Measurements from ENCODE around the gene TNRC18.

Gene TNRC18

DNA sequence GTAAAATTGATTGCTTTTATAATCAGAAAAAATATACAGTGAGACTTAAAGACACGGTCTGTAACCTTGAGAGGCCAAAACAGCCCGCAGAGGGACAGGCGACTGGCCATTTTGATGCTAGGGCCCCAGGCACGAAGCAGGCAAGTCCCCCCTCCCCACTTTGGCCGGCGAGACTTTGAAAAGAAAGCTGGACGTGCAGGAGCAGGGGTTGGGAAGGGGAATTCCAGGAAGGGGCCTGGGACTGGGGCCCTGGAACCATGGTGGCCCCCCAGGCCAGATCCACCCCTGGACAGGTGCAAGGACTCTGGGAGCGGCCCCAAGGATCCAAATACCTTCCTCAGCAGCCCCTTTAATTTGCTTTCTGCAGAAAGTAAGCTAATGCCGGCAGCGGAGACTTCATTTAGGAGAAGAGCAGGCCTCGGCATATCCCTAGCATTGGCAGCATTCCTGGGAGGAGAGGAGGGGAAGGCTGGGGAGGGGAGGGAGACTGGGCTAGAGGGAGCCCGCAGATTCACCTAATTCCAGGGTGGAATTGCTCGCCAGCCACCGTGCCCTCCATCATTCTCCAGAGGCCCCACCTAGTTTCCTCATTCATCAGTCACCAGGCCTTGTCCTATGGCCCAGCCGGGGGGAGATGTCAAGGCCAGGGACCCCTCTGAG is 24.9 kb upstream of the TNRC18 start:
- DNase-seq = no peak

DNA sequence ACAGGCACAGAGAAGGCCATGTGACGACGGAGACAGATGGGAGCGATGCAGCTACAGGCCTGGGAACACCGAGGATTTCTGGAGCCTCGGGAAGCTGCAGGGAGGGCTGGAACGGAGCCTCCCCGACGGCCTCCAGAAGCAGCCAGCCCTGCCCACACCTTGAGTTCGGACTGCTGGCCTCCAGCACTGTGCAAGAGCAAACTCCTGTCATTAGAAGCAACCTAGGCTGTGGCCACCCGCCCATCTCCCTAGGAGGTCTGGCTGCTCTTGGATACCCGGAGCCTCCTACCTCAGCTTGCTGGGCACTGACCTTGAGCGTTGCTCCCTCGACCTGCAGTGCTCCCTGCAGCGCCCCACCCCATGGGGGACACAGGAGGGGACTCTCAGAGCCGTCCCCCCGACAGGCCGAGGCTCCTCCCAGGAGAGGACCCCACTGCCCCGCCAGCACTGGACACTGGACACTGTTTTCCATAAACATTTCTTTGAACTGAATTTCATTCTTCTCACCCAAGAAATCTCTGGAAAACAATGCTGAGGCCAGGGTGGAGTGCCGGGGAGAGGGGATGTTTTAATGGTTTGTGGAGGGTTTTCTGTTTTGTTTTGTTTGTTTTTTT is 22.5 kb upstream of the TNRC18 start:
- DNase-seq = no peak

DNA sequence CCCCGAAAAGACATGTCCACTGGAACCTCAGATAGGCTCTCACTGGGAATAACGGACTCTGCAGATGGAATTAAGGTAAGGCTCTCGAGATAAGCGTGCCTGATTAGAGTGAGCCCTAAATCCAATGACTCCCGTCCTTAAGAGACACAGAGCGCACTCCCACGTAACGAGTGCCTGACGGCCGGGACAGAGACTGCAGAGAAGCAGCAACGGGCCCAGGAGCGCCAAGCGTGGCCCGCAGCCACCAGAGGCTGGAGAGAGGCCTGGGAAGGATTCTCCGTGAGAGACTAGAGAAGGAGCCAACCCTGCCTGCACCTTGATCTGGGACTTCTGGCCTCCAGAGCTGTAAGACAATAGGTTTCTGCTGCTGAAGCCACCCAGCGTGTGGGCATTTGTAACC is 20.0 kb upstream of the TNRC18 start:
- no peak for DNase-seq

DNA sequence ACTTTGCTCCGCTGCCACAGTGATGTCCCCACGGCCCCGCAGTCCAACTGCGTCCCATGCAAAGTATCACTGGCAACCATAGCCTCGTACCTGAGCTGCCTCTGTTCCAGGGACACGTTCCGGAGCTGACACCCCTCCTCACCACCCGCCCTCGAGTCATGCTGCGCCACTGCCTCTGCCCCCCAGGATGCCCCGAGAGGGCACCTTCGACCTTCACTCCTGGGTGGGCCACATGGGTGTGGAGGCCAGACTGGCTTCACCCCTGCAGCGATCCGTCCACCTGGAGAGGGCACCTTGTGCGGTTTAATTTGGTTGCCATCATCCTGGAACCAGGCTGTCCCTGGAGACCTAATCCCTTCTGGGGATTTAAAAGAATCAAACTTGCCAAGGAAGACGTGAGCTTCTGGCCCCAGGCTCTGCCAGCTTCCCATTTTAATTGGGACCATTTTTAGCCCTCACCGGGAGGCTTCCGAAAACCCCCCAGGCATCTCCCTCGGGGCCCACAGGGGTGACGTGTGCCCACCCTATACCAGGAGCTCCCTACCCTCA is 19.2 kb upstream of the TNRC18 start:
- no peak for DNase-seq

DNA sequence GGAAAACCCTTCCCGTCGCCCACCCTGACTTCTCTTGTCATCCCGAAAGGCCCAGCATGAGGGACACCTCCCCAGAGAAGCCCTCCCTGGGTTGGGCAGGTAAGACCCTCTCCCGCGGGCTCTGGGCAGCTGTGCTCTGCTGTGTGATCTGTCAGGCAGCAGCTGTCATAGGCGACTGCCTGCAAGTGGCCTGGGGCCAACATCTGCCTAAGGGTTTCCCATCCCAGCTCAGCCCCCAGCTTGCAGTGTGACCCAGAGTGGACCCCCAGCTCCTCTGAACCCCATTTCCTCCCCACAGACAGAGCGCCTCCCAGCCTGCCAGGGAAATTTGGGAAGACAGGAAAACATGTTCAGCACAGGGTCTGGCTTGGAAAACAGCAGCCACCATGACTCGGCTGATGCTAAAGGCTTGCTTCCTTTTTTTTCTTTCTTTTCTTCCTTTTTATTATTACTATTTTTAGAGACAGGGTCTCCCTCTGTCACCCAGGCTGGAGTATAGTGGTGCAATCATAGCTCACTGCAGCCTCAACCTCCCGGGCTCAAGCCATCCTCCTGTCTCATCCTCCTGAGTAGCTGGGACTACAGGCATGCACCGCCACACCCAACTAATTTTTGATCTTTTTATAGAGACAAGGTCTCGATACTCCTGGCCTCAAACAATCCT is 18.3 kb upstream of the TNRC18 start:
- no peak for DNase-seq

DNA sequence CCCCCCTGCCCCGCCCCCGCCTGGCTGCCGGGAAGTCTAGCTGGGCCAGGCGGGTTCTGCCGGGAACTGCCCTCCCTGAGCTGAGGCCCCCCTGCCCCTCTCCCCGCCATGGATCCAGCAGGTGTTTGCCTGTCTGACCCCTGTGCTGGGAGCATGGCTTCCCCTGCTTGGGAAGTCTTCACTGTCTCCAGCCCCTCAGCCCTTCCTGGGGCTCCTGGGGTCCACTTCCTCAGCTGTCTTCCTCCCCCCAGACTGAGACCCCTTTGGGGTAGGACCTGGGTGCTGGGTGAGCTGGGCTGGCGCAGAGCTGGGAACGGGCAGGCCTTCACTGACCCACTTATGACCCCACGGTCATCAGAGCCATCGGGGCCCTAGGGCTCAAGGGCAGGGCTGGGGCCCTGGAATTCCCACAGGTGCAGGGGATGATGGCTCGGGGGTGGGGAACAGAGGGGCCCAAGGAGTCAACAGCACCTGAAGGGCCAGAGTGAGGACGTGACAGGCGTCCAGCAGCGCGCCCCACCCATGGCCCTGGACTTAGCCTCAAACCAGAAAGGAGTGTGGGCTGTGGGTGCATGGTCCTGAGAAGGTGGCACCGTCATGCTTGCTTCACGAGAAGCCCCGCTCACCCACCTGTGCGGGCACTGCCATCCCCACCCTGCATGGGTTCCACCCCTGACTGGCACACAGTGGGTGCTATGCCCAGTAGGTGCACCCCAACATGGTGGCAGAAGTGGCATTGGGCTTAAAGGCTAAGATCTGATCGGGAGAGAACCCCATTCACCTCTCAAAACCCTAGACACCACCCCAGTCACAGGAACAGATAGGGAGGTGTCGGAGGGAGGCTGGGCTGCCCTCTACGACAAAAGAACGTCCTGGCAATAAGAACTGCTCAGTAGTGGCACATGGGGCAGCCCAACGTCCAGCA is 16.2 kb upstream of the TNRC18 start:
- DNase-seq = no peak

DNA sequence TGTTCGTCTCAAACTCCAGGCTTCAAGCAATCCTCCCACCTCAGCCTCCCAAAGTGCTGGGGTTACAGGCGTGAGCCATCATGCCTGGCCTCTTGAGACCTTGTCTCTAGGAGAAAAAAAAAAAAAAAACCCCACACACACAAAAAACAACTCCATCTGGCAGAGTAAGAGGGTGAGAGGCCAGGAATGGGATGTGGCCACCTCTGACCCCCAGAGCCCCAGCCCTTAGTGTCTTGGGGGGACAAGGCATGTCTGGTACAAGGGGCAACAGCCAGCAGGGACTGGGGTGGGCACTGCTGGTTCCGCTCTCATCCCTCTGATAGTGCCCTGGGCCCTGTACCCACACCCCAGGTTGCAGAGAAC is 15.6 kb upstream of the TNRC18 start:
- DNase-seq = no peak

DNA sequence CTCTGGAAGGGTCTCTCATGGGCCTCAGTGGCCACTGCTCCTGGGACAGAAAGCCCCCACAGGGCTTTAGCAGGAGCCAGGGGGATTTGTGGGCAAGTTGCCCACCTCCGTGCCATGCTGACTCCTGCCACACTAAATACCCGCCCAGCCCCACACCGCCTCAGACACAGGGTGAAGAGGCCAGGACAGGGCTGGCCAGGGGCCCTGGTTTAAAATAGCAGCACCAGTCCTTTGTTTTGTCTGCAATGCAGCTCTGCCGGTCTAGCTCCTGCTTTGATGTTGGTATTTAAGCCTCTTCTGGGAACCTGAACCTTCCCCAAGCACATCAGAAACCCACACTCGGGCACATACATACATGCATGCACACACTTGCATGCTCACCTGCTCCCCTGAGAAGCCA is 14.4 kb upstream of the TNRC18 start:
- DNase-seq = no peak

DNA sequence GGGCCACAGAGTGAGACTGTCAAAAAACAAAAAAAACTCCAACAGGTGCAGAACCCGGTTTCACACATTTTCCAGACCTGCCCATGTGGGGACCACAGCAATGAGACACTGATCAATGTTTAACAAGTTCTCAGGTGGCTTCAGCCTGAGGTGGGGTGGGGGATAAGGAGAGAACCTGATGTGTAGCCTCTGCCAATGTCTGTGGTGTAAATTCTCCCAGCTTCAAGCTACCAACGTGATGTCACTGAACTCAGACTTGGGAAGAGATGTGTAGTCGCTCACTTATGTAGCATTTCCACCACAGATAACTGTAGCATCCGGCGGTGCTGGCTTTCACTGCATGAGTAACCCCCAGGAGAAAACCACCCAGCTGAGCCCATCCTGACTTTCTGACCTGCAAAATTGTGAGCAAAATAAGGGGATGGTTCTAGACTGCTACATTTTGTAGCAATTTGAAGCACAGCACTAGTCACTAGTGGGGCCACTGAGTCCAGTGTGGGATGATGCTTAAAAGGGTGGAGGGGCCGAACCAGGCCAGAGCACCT is 13.8 kb upstream of the TNRC18 start:
- no peak for DNase-seq

DNA sequence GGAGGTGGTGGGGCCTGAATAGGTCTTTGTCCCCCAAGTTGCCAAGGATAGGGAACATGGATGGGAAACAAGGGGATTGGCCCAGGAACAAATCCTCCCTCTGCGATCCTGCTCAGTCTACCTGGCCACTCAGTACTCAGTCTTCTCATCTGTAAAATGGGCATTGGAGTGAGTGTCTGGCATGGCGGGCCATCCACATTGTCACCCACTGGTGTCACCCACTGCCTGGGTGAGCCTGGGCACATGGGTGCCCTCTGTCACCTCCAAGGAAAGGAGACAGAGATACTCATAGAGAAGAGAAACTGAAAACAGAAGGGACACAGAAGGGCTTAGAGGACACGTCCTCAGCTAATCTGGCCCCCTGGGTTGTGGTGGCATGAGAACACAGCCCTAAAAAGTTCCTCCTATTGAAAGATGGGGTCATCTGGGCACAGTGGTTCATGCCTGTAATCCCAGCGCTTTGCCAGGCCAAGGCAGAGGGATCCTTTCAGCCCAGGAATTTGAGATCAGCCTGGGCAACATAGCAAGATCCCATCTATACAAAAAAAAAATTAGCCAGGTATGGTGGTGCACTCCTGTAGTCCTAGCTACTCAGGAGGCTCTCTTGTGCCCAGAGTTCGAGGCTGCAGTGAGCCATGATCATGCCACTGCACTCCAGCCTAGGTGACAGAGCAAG is 12.5 kb upstream of the TNRC18 start:
- no peak for DNase-seq

DNA sequence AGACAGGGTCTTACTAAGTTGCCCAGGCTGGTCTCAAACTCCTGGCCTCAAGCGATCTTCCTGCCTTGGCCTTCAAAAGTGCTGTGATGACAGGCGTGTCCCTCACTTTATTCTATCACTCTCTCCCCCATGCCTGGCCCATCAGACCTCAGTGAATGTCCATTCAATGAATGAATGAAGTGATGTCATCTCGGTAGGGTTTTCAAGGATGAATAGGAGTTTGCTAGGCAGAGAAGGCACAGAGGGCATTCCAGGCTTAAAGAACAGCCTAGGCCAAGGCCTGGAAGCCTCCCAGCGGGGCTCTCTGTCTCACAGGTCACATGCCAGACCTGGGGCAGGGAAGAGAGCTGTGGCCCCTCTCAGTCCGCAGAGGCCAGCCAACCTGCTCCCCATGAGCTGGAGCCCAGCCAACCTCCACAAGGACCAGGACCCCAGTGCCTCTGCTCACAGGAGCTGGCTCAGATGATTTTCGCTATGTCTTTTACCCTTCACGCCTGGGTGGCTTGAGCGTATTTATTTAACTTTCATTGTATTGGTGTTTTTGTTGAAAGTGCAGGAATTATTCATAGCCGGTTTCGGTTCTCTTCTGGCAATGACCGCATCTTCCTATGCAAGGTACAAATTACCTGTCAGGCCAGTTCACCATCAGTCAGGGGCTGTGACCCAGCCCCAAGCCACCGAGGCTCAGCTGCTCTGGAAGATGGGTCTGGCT is 11.8 kb upstream of the TNRC18 start:
- DNase-seq = no peak

DNA sequence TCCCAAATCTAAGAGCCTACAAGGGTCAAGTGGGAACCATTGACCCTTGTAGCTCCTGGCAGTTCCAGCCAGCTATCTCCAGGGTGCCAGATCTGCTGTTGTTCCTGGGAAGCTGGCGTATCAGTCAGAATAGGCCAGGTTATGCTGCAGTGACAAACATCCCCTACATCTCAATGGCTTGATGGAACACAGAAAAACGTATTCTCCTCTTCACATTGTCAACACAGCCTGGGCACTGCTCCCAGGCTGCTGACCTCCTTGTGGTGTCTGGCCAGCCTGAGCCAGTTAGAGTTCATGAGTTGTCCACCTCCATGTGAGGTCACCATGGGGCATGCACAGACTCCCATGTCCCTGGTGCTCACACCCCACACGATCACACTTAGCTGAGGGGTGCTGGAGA is 9.5 kb upstream of the TNRC18 start:
- no peak for DNase-seq

DNA sequence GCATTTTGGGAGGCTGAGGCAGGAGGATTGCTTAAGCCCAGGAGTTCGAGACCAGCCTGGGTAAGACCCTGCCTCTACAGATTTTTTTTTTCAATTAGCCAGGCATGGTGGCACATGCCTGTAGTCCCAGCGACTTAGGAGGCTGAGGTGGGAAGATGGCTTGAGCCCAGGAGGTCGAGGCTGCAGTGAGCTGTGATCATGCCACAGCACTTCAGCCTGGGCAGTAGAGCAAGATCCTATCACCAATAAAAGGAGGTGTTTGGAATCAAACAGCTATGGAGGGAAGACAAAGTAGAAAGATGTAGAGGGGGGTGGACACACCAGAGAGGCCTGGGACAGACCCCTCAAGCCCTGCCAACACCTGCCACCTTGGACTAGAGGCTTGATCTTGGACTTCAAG is 9.1 kb upstream of the TNRC18 start:
- DNase-seq = no peak

DNA sequence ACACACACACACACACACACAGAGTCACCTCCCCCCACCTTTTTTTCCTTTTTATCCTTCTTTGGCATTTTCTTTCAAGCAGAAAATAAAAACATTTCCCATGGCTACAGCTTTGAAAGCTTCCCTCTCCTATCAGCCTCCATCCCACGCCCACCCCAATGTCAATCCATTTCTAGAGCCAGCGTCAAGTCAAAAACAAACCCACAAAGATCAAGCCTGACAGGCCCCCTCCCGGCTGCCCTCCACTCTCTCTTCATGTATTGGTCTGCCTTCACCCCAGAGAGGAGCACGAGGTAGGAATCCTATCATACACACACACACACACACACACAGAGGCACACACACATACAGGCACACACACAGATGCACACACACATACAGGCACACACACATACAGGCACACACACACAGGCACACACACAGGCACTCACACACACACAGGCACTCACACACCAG is 8.0 kb upstream of the TNRC18 start:
- no peak for DNase-seq

DNA sequence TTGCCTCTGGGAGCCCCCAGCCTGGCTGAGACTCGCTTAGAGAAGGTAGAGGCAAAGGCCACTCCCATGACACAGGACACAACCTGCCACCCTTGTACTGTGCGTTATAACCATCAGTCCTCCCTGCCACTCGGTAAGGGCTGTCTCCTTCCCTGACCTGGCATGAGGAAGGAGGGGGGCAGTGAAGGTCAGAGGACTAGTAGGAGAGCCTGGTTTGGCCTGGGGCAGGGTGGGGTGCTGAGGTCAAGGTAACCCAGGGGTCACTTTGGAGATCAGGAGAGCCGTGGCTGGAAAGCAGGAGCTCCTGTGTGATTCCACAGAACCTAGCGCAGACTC is 6.9 kb upstream of the TNRC18 start:
- no peak for DNase-seq

DNA sequence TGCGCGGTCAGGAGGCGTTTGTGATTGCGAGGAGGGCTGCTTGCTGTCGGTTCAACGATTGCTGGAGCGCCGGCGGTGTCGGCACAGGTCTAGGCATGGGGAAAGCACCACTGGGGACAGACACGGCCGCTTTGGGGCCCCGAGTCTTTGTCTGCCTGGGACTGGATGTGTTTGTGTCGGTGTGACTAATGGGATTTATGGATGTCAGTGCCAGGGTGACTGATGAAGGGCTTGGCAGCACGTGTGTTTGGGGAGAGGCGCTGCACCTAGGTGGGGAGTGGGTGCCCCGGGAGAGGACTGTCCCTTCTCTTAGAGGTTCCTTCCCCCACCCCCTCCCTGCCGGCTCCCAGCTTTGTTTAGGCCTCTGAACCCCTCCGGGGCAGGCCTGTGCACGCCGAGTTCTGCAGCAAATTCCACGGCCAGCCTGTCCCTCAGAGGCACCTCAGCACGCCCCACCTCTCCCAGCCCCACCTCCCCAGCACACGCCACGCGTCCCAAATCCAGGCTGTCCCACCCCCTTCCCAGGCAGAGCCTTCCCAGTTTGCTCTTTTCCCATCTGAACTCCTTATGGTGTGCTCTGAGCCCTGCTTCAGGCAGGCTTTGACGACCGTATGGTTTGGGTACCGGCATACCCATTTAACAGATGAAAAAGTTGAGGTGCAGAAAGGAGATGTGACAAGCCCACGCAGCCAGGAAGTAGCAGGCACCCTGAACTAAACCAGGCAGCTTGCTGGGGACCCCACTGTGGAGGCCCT is 6.4 kb upstream of the TNRC18 start:
- DNase-seq = no peak

DNA sequence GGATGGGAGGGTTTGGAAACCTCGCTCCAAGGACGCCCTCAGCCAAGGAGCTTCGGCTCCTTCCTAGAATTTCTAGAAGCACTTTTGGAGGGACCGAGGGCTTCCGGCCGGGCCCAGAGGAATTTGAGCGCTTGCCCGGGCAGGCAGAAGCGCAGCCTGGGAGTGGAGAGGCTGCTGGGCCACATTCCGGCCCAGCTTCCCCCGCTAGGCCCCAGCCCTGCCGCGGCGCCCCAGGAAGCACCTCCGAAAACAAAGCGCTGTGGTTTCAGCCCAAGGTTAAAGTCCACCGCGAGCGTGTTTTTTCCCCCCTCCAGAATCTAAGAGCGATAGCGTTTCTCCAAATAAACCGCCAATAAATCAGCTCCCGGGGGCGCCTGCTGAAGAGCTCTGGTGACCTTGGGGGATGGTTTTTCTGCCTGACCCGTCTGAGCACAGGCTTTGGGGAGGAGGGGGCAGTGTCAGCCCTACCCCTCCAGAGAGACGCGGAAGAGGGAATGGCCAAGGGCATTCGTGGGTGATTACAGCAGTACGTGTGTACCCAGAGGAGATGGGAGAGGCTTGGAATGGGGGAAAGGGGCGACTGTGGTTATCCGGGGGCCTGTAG is 5.7 kb upstream of the TNRC18 start:
- no peak for DNase-seq

DNA sequence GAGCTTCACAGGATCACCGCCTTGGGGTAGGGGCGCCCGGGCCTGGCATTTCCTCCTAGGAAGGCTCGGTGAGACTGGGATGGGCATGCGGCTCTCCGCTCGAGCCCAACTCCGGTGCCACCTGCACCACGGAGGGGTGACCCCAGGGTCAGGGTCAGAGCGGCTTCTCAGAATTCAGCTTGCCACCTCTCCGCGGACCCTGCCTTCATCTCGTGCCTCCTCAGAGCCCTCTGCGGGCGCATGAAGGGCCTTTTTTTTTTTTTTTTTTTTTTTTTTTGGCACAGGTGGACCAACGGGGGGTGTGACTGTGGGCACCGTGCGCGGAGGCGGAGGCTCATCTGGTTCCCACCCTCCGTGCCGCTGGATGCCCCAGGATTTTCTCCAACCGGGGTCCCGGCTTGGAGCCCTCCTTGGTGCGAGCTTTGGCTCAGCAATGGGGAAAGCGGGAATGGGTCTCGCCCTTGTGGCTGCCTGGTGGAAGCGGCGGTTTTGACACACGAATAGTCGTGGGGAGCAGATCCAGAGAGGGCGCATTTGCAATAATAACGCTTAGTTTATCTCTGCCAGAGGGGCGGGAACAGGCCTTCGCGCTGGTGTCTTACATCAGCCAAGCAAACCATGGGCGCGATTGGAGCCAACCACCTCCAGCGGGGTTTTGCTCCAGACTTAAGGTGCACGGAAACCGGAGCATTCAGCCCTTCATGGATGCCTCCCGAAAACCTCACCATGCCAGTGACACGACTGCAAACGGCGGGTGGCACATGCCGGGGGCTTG is 5.0 kb upstream of the TNRC18 start:
- no peak for DNase-seq

DNA sequence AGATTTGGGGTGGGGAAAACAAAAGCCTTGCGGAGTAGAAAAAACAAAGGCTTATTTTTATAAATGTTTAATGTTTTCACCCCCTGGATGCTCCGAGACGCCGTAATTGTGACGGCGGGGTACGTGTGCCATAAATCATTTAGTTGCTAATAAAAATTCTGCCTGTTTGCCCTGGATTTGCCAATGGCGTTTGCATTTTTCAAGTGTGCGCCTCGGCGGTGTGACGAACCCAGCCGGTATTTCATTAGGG is 2.5 kb upstream of the TNRC18 start:
- DNase-seq = no peak

Data from NK-92 treated with Interleukin-12 subunit alpha and Interleukin-12 subunit beta, amount 100 ng/mL, for 24 hours (cell line).